Measurements from ENCODE around the gene NSRP1.

NSRP1 gene

GRCh38 chr17:30211371-30211770, 94.8 kb downstream of the NSRP1 start:
- DNase-seq (ENCODE audit: low spot score) = no peak
- no peak for TF ChIP-seq CTCF (IDR thresholded peaks at IDR 0.05; ENCODE audit: extremely low read depth, missing control alignments)

- DNase-seq (ENCODE audit: low spot score) = peak; percentile 75
- no peak for TF ChIP-seq CTCF (IDR thresholded peaks at IDR 0.05; ENCODE audit: extremely low read depth, missing control alignments)
Measured at GRCh38 chr17:30212750-30213149, 96.1 kb downstream of the NSRP1 start.

GRCh38 chr17:30217054-30217453, 100.4 kb downstream of the NSRP1 start:
- no peak for TF ChIP-seq CTCF (IDR thresholded peaks at IDR 0.05; ENCODE audit: extremely low read depth, missing control alignments)
- DNase-seq (ENCODE audit: low spot score) = no peak

- DNase-seq (ENCODE audit: low spot score) = no peak
- no peak for TF ChIP-seq CTCF (IDR thresholded peaks at IDR 0.05; ENCODE audit: extremely low read depth, missing control alignments)
Measured at GRCh38 chr17:30217746-30218245, 101.2 kb downstream of the NSRP1 start.

- DNase-seq (ENCODE audit: low spot score) = peak; percentile 52
- no peak for TF ChIP-seq CTCF (IDR thresholded peaks at IDR 0.05; ENCODE audit: extremely low read depth, missing control alignments)
Measured at GRCh38 chr17:30218799-30219198, 102.2 kb downstream of the NSRP1 start.

GRCh38 chr17:30219315-30219714, 102.7 kb downstream of the NSRP1 start:
- TF ChIP-seq CTCF (IDR thresholded peaks at IDR 0.05; ENCODE audit: extremely low read depth, missing control alignments) = no peak
- no peak for DNase-seq (ENCODE audit: low spot score)

- no peak for DNase-seq (ENCODE audit: low spot score)
- no peak for TF ChIP-seq CTCF (IDR thresholded peaks at IDR 0.05; ENCODE audit: extremely low read depth, missing control alignments)
Measured at GRCh38 chr17:30219833-30220232, 103.2 kb downstream of the NSRP1 start.

Measured in GM20000 (cell line).